ENCODE measurements around the gene LRFN3. TPM values are rescaled to one million over a fixed set of nuclear protein-coding genes. Genes with fewer than 3 reads are reported as not detected.
"Not testable (repeated sequence)": the region's sequence is repeated elsewhere in the genome, so short reads cannot be mapped to it uniquely, and the experiment has no call there.

Gene LRFN3
- total RNA-seq, 1 donor from 2014 or later: 15.3 TPM

- peak; percentile 73 for FAIRE-seq
- peaks cover 14% of the 10 kb centered on the region for H3K27me3 ChIP-seq (ENCODE audit: insufficient read depth, low read length)
Observed at GRCh38 chr19:35955881-35956634, 19.9 kb downstream of the LRFN3 start.

GRCh38 chr19:35957411-35957810, 21.2 kb downstream of the LRFN3 start:
- H3K4me2 ChIP-seq (ENCODE audit: low read length); H4K20me1 ChIP-seq (ENCODE audit: insufficient read depth, low read length); H3K79me2 ChIP-seq (ENCODE audit: insufficient read depth, low read length); H3K36me3 Mint-ChIP-seq (ENCODE audit: low read depth, unreplicated experiment); FAIRE-seq; H3K4me3 Mint-ChIP-seq (ENCODE audit: unreplicated experiment); H3K9me3 Mint-ChIP-seq (ENCODE audit: unreplicated experiment); H3K9ac ChIP-seq (ENCODE audit: low read length); H3K27ac Mint-ChIP-seq (ENCODE audit: unreplicated experiment); H3K9me3 ChIP-seq (ENCODE audit: insufficient read depth, low read depth, low read length); H3K4me1 Mint-ChIP-seq (ENCODE audit: low read depth, unreplicated experiment); DNase-seq (ENCODE audit: low read depth); H3K4me3 ChIP-seq (ENCODE audit: insufficient read depth, low read depth, low read length); H3K27ac ChIP-seq (ENCODE audit: low read depth, low read length); H3K4me1 ChIP-seq (ENCODE audit: insufficient read depth, low read length); H2AFZ ChIP-seq (ENCODE audit: low read depth, low read length); H3K36me3 ChIP-seq (ENCODE audit: insufficient read depth, low read length): not testable (repeated sequence)
- peaks cover 43% of the 10 kb centered on the region for H3K27me3 Mint-ChIP-seq (ENCODE audit: low read depth, unreplicated experiment)
- H3K27me3 ChIP-seq (ENCODE audit: insufficient read depth, low read length): peaks cover 14% of the 10 kb centered on the region

More at GRCh38 chr19:35955881-35956634, 19.9 kb downstream of the LRFN3 start:
- H3K4me3 Mint-ChIP-seq (ENCODE audit: unreplicated experiment): no peak overlapping the region
- no peak for DNase-seq (ENCODE audit: low read depth)
- Histone ChIP-seq H3K36me3 (ENCODE audit: insufficient read depth, low read length) (no peaks in the 10 kb centered on the region), H3K4me2 (ENCODE audit: low read length) (no peak overlapping the region), H3K9me3 (ENCODE audit: insufficient read depth, low read depth, low read length) (no peaks in the 10 kb centered on the region), H3K4me1 (ENCODE audit: insufficient read depth, low read length) (peaks cover 4% of the 10 kb centered on the region), H4K20me1 (ENCODE audit: insufficient read depth, low read length) (no peaks in the 10 kb centered on the region), H3K27ac (ENCODE audit: low read depth, low read length) (no peak overlapping the region), H3K79me2 (ENCODE audit: insufficient read depth, low read length) (no peaks in the 10 kb centered on the region), H3K9ac (ENCODE audit: low read length) (no peak overlapping the region), H3K4me3 (ENCODE audit: insufficient read depth, low read depth, low read length) (no peak overlapping the region), H2AFZ (ENCODE audit: low read depth, low read length) (no peak overlapping the region)
- no peaks in the 10 kb centered on the region for H3K4me1 Mint-ChIP-seq (ENCODE audit: low read depth, unreplicated experiment)
- H3K27ac Mint-ChIP-seq (ENCODE audit: unreplicated experiment): no peak overlapping the region
- TF ChIP-seq EZH2 (IDR thresholded peaks at IDR 0.05; ENCODE audit: insufficient read depth, low read length) (no peak), CTCF (IDR thresholded peaks at IDR 0.05; ENCODE audit: insufficient read depth, low read depth, low read length) (no peak)
- H3K27me3 Mint-ChIP-seq (ENCODE audit: low read depth, unreplicated experiment): peaks cover 47% of the 10 kb centered on the region
- H3K9me3 Mint-ChIP-seq (ENCODE audit: unreplicated experiment): peaks cover 4% of the 10 kb centered on the region
- peaks cover 7% of the 10 kb centered on the region for H3K36me3 Mint-ChIP-seq (ENCODE audit: low read depth, unreplicated experiment)

- H3K36me3 Mint-ChIP-seq (ENCODE audit: low read depth, unreplicated experiment): peaks cover 7% of the 10 kb centered on the region
- peaks cover 14% of the 10 kb centered on the region for H3K27me3 ChIP-seq (ENCODE audit: insufficient read depth, low read length)
- H3K4me2 ChIP-seq (ENCODE audit: low read length): peak overlapping the region; percentile 26
- peaks cover 4% of the 10 kb centered on the region for H3K4me1 ChIP-seq (ENCODE audit: insufficient read depth, low read length)
- H4K20me1 ChIP-seq (ENCODE audit: insufficient read depth, low read length): no peaks in the 10 kb centered on the region
- H3K27ac ChIP-seq (ENCODE audit: low read depth, low read length): no peak overlapping the region
- H3K9ac ChIP-seq (ENCODE audit: low read length): no peak overlapping the region
- H3K9me3 Mint-ChIP-seq (ENCODE audit: unreplicated experiment): peaks cover 4% of the 10 kb centered on the region
- H3K9me3 ChIP-seq (ENCODE audit: insufficient read depth, low read depth, low read length): no peaks in the 10 kb centered on the region
- no peaks in the 10 kb centered on the region for H3K36me3 ChIP-seq (ENCODE audit: insufficient read depth, low read length)
- H2AFZ ChIP-seq (ENCODE audit: low read depth, low read length): no peak overlapping the region
- no peak overlapping the region for H3K4me3 ChIP-seq (ENCODE audit: insufficient read depth, low read depth, low read length)
- no peak for FAIRE-seq
- no peak overlapping the region for H3K4me3 Mint-ChIP-seq (ENCODE audit: unreplicated experiment)
- no peaks in the 10 kb centered on the region for H3K4me1 Mint-ChIP-seq (ENCODE audit: low read depth, unreplicated experiment)
- H3K79me2 ChIP-seq (ENCODE audit: insufficient read depth, low read length): no peaks in the 10 kb centered on the region
- H3K27me3 Mint-ChIP-seq (ENCODE audit: low read depth, unreplicated experiment): peaks cover 46% of the 10 kb centered on the region
- TF ChIP-seq EZH2 (IDR thresholded peaks at IDR 0.05; ENCODE audit: insufficient read depth, low read length) (no peak), CTCF (IDR thresholded peaks at IDR 0.05; ENCODE audit: insufficient read depth, low read depth, low read length) (no peak)
- DNase-seq (ENCODE audit: low read depth): no peak
- no peak overlapping the region for H3K27ac Mint-ChIP-seq (ENCODE audit: unreplicated experiment)
Observed at GRCh38 chr19:35958660-35959039, 22.5 kb downstream of the LRFN3 start.

All from astrocyte (in vitro differentiated cells and primary cell).